ENCODE results near the gene HSD11B1L. TPM values are rescaled to one million over a fixed set of nuclear protein-coding genes. Genes with fewer than 3 reads are reported as not detected.

The HSD11B1L gene
- total and polyA plus RNA-seq, 2 donors (not counting 1 experiment from before 2014, with no cell fraction given) = 1.8 to 4.6 TPM

DNA sequence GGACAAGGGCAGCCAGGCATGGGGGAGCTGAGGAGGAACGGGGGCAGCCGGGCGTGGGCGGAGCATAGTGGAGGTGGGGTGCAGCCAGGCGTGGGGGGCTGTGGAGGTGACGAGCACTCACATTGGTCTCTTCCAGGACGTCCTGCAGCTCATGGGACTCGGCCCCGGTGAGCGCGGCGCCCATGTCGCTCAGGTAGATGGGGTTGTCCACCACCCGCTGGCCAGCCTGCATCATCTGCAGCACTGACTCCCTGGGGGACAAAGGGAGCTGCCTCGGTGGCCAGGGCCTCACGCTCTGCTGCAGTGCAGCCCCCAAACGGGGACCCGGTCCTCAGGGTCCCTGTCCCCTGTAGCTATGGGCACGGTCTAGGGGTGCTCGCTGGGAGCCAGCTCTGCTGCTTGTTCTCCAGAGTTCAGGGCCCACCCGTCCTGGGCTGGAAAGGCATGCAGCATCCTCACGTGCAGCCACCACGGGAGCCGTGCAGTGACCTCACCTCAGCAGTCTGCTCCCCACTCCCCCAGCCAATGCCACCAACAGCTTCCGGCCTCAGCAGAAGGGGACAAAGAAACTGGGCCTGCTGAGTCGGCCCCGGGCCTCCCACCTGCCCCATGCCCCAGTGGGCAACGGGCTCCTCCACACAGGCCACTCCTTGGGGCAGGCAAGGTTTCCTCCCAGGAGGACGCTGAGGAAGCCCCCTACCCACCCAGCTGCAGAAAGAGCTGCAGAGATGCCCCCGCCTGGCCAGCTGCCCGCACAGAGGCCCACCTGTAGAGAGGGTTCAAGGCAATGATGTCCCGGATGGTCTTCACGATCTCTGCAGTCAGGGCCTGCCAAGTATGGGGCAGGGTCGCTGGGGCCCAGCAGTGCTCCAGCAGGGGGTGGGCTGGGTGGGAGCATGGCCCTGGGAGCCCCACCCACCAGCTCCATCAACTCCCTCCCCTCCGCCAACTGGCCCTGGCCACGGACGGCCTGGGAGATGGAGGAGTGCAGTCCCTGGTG is 27.0 kb downstream of the HSD11B1L start:
- no peaks in the 10 kb centered on the region for H3K9me3 ChIP-seq (ENCODE audit: control extremely low read depth in 1 of 3, control insufficient read depth in 2 of 3, insufficient read depth in 1 of 3, low read length in 2 of 3)
- no peaks in the 10 kb centered on the region for H3K4me1 Mint-ChIP-seq

More for the DNA sequence above, 27.0 kb downstream of the HSD11B1L start:
- Histone ChIP-seq H3K4me1 (ENCODE audit: control insufficient read depth in 2 of 2, insufficient read depth in 2 of 2, low read length in 2 of 2) (no peaks in the 10 kb centered on the region), H3K27me3 (replicated peaks in 1 of 4; ENCODE audit: control extremely low read depth in 1 of 4, control insufficient read depth in 3 of 4, insufficient read depth in 4 of 4, low read length in 3 of 4) (no peaks in the 10 kb centered on the region), H3K4me2 (replicated peaks; ENCODE audit: low read depth, low read length, poor library complexity, severe bottlenecking) (no peak overlapping the region), H3K79me2 (ENCODE audit: control insufficient read depth, insufficient read depth, low read length) (peaks cover 6% of the 10 kb centered on the region), H4K20me1 (ENCODE audit: control insufficient read depth, insufficient read depth, low read length, poor library complexity, severe bottlenecking) (peaks cover 12% of the 10 kb centered on the region), H3K9ac (ENCODE audit: low read length) (no peak overlapping the region), H3K27ac (ENCODE audit: low read length in 2 of 2) (no peak overlapping the region), H2AFZ (ENCODE audit: insufficient read depth, low read depth, low read length, poor library complexity, severe bottlenecking) (no peak overlapping the region), H3K36me3 (replicated peaks in 1 of 2; ENCODE audit: control extremely low read depth in 1 of 2, control insufficient read depth in 1 of 2, extremely low read depth in 1 of 2, insufficient read depth in 2 of 2, low read length in 1 of 2) (peaks cover 0 to 68% of the 10 kb centered on the region in 2 experiments), H3K4me3 (ENCODE audit: control extremely low read depth in 1 of 5, extremely low read depth in 1 of 5, insufficient read depth in 1 of 5, low read depth in 2 of 5, low read length in 4 of 5) (no peak overlapping the region)
- Mint-ChIP-seq H3K27me3 (no peaks in the 10 kb centered on the region), H3K4me3 (no peak overlapping the region), H3K27ac (no peak overlapping the region), H3K9me3 (ENCODE audit: insufficient read depth) (no peaks in the 10 kb centered on the region)
- intact Hi-C loops (cut with micrococcal nuclease) = no loop called here
- no peak for TF ChIP-seq EZH2 (IDR thresholded peaks at IDR 0.05; ENCODE audit: borderline replicate concordance, insufficient read depth, low read depth, low read length, poor library complexity, severe bottlenecking)
- TF ChIP-seq, protein P1, sequence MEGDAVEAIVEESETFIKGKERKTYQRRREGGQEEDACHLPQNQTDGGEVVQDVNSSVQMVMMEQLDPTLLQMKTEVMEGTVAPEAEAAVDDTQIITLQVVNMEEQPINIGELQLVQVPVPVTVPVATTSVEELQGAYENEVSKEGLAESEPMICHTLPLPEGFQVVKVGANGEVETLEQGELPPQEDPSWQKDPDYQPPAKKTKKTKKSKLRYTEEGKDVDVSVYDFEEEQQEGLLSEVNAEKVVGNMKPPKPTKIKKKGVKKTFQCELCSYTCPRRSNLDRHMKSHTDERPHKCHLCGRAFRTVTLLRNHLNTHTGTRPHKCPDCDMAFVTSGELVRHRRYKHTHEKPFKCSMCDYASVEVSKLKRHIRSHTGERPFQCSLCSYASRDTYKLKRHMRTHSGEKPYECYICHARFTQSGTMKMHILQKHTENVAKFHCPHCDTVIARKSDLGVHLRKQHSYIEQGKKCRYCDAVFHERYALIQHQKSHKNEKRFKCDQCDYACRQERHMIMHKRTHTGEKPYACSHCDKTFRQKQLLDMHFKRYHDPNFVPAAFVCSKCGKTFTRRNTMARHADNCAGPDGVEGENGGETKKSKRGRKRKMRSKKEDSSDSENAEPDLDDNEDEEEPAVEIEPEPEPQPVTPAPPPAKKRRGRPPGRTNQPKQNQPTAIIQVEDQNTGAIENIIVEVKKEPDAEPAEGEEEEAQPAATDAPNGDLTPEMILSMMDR (IDR thresholded peaks at IDR 0.05) = no peak
- ATAC-seq (ENCODE audit: low read depth) = no peak
- CTCF ChIA-PET = no interaction called here
- DNase-seq = peak; percentile 30
- 97% methylated on average over 36 of the region's 37 CpGs for WGBS (ENCODE audit: insufficient coverage)
- POLR2A ChIA-PET = interaction anchor here (0.7 kb wide), 1 partner anchor 28 kb away, joined by 10 read pairs; no protein-coding TSS in a partner anchor
